Upper lobe of left lung (tissue), 6 donors: ENCODE measurements around the gene SKA1. TPM values are rescaled to one million over a fixed set of nuclear protein-coding genes. Genes with fewer than 3 reads are reported as not detected.
A peak's percentile ranks its signal among the peaks of the same experiment; 100 is the strongest.

Source experiments
- ATAC-seq, 2 donors: fragments of 200-7000 bp; cut with Tn5 transposase; one replicate each; pipeline ENCODE4 v1.9.1; 2022; ENCODE audit warnings: mild to moderate bottlenecking in 2 of 2, moderate library complexity in 2 of 2; ENCODE audit not compliant: low FRiP score in 2 of 2
- DNase-seq, 2 donors: peaks; one replicate each; pipeline ENCODE4 v3.0.0-alpha.2; 2019 to 2020
- H3K27ac ChIP-seq, 4 donors: fragments of 200-600 bp; sonication (generic); one replicate each; pipeline ENCODE4 v1.5.1; 2016 to 2019
- H3K27me3 ChIP-seq, 4 donors: fragments of 200-600 bp; sonication (generic); one replicate each; pipeline ENCODE4 v1.5.1; 2017 to 2019
- H3K36me3 ChIP-seq, 4 donors: fragments of 200-600 bp; sonication (generic); one replicate each; pipeline ENCODE4 v1.5.1; 2016 to 2019
- H3K4me1 ChIP-seq, 4 donors: fragments of 200-600 bp; sonication (generic); one replicate each; pipeline ENCODE4 v1.5.1; 2018 to 2019
- H3K4me3 ChIP-seq, 4 donors: fragments of 200-600 bp; sonication (generic); one replicate each; pipeline ENCODE4 v1.5.1; 2017 to 2019; ENCODE audit warnings: mild to moderate bottlenecking in 2 of 4, moderate library complexity in 1 of 4
- H3K9me3 ChIP-seq, 4 donors: fragments of 200-600 bp; sonication (generic); one replicate each; pipeline ENCODE4 v1.5.1; 2018 to 2019
- EP300 ChIP-seq, 4 donors: sonication (generic); formaldehyde crosslinking; IDR thresholded peaks; one replicate each; pipeline ENCODE4 v1.5.1; 2017; ENCODE audit warnings: antibody characterized with exemption in 4 of 4, control low read depth in 2 of 4
- POLR2A ChIP-seq, 4 donors: fragments of 450-650 bp; IDR thresholded peaks; one replicate each; pipeline ENCODE4 v1.5.1; 2016 to 2017; ENCODE audit warnings: antibody characterized with exemption in 4 of 4, mild to moderate bottlenecking in 2 of 4
- POLR2AphosphoS5 ChIP-seq, 2 donors: sonication (generic); formaldehyde crosslinking; IDR thresholded peaks; one replicate each; pipeline ENCODE4 v1.5.1; 2017; ENCODE audit warnings: antibody characterized with exemption in 2 of 2
- WGBS, 2 donors: methylation state at CpG; one replicate each; pipeline ENCODE4 v1.1.5; 2017 to 2018; 5-methylcytosine and 5-hydroxymethylcytosine counted together
- total RNA-seq, 6 donors: library from RNA; depleted of rRNA in 4 of 6; stranded (reverse); fragments of >200 nt in 4 of 6; gene quantifications; one replicate each; pipeline versions ENCODE4 v1.1.0 to v1.2.1, GENCODE V29; 2016 to 2021
- TF ChIP-seq, protein P1 (sequence below), 6 experiments: fragments of 450-650 bp in 4 of 6; fragments of 200-600 bp in 2 of 6; sonication (generic) in 2 of 6; IDR thresholded peaks; one replicate each; pipeline ENCODE4 v1.5.1; 2016 to 2019; ENCODE audit warnings: antibody characterized with exemption in 6 of 6
- donor health status: DM: no; HTN: no; CAD: no; lungs with moderate emphysema.
- donor health status: DM: no; HTN: yes; CAD: no; lungs with severe emphysema.

SKA1 gene, protein sequence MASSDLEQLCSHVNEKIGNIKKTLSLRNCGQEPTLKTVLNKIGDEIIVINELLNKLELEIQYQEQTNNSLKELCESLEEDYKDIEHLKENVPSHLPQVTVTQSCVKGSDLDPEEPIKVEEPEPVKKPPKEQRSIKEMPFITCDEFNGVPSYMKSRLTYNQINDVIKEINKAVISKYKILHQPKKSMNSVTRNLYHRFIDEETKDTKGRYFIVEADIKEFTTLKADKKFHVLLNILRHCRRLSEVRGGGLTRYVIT
- total RNA-seq: 1 to 10 TPM in 2 of 6 donors, under 1 TPM in 2, not detected in 2; 0.46 to 2.5 (median 1.1) TPM

DNA sequence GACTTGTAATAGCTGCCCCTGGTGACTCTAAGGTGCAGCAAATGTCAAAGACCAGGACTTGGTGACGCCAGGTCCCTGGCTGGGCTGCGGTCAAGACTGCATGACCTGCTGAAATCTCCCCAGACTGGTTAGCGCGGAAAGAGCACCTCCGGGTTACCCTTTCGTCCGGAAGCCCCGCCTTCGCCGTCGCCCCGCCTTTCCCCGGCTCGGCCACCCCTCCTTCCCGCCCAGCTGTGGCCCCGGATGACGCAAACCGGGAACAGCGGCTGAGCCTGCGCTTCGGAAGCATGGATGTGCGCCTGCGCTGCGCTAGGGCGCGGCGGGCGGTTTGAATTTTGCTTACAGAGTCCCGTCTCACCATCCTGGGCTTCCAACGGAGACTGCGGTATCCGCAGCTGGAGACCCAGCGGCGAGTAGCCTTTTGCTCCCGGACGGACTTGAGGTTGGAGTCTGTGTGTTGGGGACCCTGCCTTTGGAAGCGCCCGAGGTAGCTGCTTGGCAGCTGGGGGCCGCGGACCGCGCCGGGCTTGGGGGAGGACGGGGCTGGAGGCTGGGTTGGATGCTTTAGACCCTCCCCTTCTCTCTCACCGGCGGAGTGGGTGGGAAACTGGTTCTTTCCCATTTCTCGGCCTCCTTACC lies at the start of gene SKA1:
TSS of gene SKA1 (plus strand) at position 294 of the 639 bp plus-strand sequence. CDS start 785 bp downstream, outside the sequence.
- no peaks in the 10 kb centered on the region for H3K27me3 ChIP-seq
- peaks cover 5 to 16% (median 9%) of the 10 kb centered on the region in 4 donors for H3K4me1 ChIP-seq
- H3K36me3 ChIP-seq: no peaks in the 10 kb centered on the region
- peak; percentile 98 to 100 for ATAC-seq
- peak within 1 kb of the TSS; percentile 64 to 82 (median 78) for H3K27ac ChIP-seq
- TF ChIP-seq EP300 (IDR thresholded peaks at IDR 0.05) (no peak), POLR2AphosphoS5 (IDR thresholded peaks at IDR 0.05) (peak in 1 of 2 donors; percentile 82), POLR2A (IDR thresholded peaks at IDR 0.05) (peak in 2 of 4 donors; percentile 54 to 70)
- TF ChIP-seq, protein P1, sequence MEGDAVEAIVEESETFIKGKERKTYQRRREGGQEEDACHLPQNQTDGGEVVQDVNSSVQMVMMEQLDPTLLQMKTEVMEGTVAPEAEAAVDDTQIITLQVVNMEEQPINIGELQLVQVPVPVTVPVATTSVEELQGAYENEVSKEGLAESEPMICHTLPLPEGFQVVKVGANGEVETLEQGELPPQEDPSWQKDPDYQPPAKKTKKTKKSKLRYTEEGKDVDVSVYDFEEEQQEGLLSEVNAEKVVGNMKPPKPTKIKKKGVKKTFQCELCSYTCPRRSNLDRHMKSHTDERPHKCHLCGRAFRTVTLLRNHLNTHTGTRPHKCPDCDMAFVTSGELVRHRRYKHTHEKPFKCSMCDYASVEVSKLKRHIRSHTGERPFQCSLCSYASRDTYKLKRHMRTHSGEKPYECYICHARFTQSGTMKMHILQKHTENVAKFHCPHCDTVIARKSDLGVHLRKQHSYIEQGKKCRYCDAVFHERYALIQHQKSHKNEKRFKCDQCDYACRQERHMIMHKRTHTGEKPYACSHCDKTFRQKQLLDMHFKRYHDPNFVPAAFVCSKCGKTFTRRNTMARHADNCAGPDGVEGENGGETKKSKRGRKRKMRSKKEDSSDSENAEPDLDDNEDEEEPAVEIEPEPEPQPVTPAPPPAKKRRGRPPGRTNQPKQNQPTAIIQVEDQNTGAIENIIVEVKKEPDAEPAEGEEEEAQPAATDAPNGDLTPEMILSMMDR (IDR thresholded peaks at IDR 0.05): no peak
- 0 to 6% methylated on average over 9 to 29 of the region's 47 CpGs for WGBS, 2 donors
- DNase-seq: peak; percentile 93 to 98
- H3K9me3 ChIP-seq: peaks cover 0 to 10% (median 7%) of the 10 kb centered on the region in 4 donors
- peak within 1 kb of the TSS in 3 of 4 donors; percentile 54 to 62 (median 54) for H3K4me3 ChIP-seq

DNA sequence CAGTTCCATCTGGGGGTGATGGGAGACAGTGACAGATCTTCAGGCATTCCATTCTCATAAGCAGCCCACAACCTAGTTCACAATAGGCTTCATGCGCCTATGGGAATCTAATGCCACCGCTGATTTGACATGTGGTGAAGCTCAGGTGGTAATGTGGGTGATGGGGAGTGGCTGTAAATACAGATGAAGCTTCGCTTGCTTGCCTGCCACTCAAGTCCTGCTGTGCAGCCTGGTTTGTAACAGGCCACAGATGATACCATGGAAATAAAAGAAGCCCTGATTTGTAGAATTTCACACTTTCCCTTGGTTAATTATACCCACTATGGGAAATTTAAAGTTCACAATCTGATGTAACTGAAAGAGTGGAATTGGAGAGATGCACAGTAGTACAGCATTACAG lies 46.9 kb upstream of the SKA1 start:
- Histone ChIP-seq H3K27me3 (no peaks in the 10 kb centered on the region), H3K4me1 (no peaks in the 10 kb centered on the region), H3K9me3 (peaks cover 0 to 4% (median 0%) of the 10 kb centered on the region in 4 donors), H3K36me3 (no peaks in the 10 kb centered on the region), H3K27ac (no peak overlapping the region), H3K4me3 (no peak overlapping the region)
- ATAC-seq: no peak
- 77 to 83% methylated on average over 3 of the region's 3 CpGs for WGBS, 2 donors
- DNase-seq: no peak
- TF ChIP-seq, protein P1 (IDR thresholded peaks at IDR 0.05): no peak
- TF ChIP-seq POLR2A (IDR thresholded peaks at IDR 0.05) (no peak), EP300 (IDR thresholded peaks at IDR 0.05) (no peak), POLR2AphosphoS5 (IDR thresholded peaks at IDR 0.05) (no peak)

DNA sequence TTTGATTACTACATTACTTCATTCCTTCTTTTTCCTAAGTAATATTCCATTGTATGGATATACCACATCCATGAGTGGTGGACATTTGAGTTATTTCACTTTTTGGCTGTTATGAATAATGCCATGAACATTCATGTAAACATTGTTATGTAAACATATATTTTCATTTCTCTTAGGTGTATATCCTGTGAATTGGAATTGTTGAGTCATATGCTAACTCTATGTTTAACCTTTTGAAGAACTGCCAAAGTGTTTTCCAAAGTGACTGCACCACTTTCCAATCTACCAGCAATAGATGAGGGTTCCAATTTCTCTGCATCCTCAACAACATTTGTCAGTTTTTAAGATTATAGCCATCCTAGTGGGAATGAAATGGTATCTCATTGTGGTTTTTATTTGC lies 44.7 kb upstream of the SKA1 start:
- no peak for ATAC-seq
- H3K4me3 ChIP-seq: no peak overlapping the region
- no peaks in the 10 kb centered on the region for H3K27me3 ChIP-seq
- no peak overlapping the region for H3K27ac ChIP-seq
- no peaks in the 10 kb centered on the region for H3K4me1 ChIP-seq
- no peaks in the 10 kb centered on the region for H3K36me3 ChIP-seq
- TF ChIP-seq POLR2A (IDR thresholded peaks at IDR 0.05) (no peak), EP300 (IDR thresholded peaks at IDR 0.05) (no peak), POLR2AphosphoS5 (IDR thresholded peaks at IDR 0.05) (no peak)
- TF ChIP-seq, protein P1 (IDR thresholded peaks at IDR 0.05): no peak
- no peak for DNase-seq
- peaks cover 0 to 4% (median 0%) of the 10 kb centered on the region in 4 donors for H3K9me3 ChIP-seq

DNA sequence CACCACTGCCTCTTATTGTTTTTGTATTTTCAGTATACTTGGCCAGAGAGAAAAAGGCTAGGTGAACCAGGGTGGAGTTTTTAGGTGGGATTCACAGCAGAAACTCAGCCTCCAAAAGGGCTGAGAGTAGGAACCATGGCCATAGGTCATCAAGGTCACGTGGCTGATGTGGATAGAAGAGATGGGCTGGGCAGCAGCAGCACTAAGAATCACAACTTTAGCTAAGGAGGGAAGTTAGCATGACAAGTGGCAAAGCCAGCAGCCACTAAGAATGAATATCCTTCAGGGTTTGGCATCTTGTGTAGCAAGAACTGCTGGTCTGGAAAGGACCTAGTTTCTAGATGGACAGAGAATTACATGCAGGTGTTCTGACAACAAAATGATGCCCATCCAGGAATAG lies 43.2 kb upstream of the SKA1 start:
- Histone ChIP-seq H3K9me3 (peaks cover 0 to 4% (median 0%) of the 10 kb centered on the region in 4 donors), H3K4me1 (no peaks in the 10 kb centered on the region), H3K27me3 (no peaks in the 10 kb centered on the region), H3K27ac (no peak overlapping the region), H3K36me3 (no peaks in the 10 kb centered on the region), H3K4me3 (no peak overlapping the region)
- DNase-seq (no peak), ATAC-seq (no peak)
- 79 to 83% methylated on average over 1 of the region's 1 CpG for WGBS, 2 donors
- TF ChIP-seq EP300 (IDR thresholded peaks at IDR 0.05) (no peak), POLR2A (IDR thresholded peaks at IDR 0.05) (no peak), POLR2AphosphoS5 (IDR thresholded peaks at IDR 0.05) (no peak)
- TF ChIP-seq, protein P1 (IDR thresholded peaks at IDR 0.05): no peak
